GM18873 (cell line): ENCODE results near the gene WWOX.
A peak's percentile ranks its signal among the peaks of the same experiment; 100 is the strongest.

Source experiments
- ATAC-seq: cut with Tn5 transposase; IDR thresholded peaks from one replicate; pipeline ENCODE4 v1.9.1; 2021; ENCODE audit warnings: mild to moderate bottlenecking, moderate library complexity, moderate number of reproducible peaks; ENCODE audit not compliant: unreplicated experiment, low FRiP score

The WWOX gene

DNA sequence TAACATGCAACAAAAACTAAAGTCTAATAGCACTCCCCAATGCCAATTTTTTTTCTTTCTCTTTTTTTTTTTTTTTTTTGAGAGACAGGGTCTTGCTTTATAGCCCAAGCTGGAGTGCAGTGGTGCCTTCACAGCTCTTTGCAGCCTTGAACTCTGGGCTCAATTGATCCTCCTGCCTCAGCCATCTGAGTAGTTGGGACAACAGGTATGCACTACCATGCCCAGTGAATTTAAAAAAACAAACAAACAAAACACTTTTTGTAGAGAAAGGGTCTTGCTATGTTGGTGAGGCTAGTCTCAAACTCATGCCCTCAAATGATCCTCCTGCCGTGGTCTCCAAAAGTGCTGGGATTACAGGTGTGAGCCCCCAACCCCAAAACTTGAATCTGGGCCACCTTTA is 632.3 kb downstream of the WWOX start:
- no peak for ATAC-seq

DNA sequence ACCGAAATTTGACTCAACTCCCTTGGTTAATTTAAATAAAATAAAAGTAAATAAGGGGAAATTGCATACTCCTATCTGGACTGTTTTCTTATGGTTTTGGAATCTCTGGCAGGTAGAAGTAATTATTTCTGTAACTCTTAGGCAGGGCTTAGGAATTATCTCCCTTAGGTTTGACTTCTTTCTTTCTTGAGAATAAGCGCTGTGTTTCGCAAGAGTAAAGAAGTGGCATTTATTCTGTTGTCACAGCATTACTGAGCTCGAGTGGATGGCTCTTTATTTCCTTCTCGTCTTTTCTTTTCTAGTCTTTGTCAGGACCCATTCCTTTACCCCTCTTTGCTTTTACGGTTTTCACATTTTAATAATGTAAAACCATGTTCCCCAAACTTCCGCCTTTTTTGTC is 633.2 kb downstream of the WWOX start:
- no peak for ATAC-seq

DNA sequence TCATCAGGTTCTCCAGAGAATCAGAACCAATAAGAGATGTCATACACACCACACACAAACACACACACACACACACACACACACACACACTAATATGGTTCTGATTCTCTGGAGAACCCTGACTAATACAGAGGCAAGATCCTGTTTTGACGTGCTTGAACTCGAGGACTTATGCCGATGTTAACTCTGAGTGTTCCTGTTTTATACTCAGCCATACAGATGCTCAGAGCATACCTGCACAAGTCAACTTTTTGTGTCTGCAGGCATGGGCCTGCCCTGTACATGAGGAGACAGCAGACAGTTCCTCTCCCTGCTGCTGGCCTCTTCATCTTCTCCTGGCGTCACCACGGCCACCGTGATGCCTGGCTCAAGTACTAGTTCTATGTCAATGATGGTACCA is 635.9 kb downstream of the WWOX start:
- ATAC-seq: no peak

DNA sequence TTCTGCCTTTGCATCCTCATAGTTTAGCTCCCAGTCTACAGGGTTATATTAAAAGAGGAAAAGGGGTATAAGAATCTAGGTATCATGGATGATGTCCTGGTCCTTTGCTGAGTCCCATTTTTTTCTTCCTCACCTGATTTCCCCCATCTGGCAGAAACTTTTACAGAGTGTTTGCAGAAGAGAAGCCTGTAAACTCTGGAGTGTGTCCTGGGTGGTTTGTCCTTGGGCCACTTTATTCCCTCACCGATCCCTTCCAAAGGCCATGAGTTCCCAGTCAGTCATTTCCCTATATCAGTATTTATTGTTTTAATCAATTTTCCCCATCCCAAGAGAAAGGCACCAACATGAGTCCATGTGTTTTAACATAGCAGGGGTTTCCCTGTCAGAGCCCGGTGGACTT is 638.2 kb downstream of the WWOX start:
- no peak for ATAC-seq

DNA sequence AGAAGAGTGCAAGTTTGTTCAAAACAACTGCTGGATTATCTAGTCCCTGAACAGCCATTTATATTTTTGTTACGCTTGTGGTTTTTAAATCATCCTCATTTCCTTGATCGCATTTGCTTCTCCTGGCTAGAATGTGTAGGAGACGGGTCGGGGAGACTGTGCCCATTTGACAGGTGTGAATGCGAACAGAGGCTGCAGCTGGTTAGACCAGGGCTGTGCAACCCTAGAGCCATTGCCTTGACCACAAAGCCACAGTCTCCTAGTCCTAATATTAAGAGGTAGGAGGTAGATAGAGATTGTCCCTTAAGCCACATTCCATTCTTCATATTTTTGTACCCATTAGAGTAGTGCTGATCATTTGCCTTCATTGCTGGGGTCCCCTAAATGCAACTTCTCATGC is 639.1 kb downstream of the WWOX start:
- no peak for ATAC-seq

DNA sequence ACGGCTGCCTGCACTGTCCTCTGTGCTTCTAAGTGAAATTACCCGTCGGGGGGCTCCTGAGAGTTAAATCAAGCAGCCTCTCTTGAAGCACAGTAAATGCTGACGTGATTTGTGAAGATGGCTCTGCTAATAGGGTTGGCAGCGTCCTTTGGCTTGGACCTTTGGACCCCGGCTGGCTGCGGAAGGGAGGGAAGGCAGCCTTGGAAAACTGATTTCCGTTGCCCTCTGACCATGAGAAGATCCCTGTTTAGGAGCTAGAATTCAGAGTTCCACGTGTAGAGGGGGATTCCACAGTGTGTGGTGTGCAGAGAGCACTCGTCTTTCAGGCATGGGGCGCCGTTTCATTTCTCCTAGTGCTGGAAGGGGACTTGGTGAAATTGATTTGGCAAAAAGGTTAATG is 640.8 kb downstream of the WWOX start:
- no peak for ATAC-seq

DNA sequence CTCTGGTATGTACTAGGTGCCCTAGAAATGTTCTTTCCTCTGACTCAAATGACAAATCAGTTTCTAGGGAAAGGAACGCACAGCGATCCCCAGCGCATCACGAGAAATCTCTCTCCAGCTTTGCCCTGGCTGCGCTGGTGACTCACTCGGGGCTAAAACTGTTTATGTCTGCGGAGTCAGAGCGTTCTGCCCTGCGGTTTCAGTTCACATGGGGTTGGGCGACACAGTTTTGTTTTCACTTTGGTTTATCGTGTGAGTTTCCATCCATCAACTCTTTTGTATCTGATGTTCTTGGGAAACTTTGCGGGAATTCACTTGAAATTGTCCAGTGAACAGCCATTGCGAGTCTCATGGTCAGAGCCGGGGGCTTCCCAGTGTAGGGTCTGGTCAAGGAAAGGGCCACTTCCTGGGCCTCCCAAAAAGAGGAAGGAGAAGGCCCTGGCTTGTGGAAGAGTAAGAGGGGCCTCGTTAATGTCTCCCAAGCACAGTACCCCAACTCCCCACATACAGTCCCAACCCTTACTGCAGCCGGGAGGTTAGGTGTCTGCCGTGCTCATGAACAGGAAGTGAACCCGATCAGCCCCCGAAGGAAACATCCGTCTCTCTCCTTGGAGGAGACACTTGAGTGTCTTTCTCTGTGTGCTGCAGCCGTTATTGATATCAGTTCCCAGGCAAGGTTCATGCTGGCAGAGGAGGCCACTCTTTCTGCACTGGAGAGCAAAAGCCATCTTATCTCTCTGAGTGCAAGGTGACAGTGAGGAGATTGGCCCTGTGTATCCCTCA is 643.2 kb downstream of the WWOX start:
- peak; percentile 93 for ATAC-seq

DNA sequence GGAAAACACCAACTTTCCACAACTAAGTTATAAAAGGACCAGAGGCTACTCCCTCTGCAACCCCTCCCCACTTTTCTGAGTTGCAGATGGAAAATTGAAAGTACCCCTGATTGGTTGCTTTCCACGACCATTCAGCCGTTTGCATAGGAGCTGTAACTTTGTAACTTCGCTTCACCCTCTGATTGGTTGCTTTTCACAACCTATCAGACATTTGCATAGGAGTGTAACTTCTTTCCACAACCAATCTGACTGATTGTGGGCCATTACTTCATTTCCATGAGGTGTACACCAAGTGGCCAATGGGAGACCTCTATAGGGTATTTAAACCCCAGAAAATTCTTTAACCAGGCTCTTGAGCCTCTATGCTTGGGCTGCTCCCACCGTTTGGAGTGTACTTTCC is 644.1 kb downstream of the WWOX start:
- no peak for ATAC-seq

DNA sequence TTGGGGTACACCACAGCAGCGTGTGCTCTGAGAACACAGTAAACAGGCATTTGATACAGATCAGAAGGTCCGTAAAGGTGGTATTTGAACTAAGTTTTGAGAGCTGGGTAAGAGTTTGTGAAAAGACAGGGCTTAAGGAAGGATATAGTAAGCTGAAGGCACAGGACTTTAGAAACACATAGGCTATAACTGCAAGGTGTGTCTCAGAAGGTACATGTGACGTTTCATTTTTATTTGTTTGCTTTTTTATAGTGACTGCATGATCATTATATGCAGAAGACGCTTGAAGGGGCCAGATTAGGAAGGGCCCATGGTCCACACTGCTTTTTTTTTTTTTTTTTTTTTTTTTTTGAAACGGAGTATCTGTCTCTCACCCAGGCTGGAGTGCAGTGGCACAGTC is 644.6 kb downstream of the WWOX start:
- ATAC-seq: no peak

DNA sequence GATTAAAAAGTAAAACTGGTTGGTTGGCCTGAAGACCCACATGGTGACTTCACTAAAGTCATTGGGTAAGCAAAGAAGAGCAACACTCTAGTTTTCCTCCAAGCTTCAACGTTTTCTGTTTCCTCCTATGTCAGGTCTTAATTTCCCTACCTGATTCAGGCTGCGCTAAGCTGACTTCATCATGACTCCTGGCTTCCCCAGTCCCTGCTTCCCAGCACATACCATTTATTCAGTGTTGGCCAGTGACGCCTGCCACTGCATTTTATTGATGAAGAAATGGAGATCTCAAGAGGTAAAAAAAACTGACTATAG is 645.3 kb downstream of the WWOX start:
- ATAC-seq: no peak

DNA sequence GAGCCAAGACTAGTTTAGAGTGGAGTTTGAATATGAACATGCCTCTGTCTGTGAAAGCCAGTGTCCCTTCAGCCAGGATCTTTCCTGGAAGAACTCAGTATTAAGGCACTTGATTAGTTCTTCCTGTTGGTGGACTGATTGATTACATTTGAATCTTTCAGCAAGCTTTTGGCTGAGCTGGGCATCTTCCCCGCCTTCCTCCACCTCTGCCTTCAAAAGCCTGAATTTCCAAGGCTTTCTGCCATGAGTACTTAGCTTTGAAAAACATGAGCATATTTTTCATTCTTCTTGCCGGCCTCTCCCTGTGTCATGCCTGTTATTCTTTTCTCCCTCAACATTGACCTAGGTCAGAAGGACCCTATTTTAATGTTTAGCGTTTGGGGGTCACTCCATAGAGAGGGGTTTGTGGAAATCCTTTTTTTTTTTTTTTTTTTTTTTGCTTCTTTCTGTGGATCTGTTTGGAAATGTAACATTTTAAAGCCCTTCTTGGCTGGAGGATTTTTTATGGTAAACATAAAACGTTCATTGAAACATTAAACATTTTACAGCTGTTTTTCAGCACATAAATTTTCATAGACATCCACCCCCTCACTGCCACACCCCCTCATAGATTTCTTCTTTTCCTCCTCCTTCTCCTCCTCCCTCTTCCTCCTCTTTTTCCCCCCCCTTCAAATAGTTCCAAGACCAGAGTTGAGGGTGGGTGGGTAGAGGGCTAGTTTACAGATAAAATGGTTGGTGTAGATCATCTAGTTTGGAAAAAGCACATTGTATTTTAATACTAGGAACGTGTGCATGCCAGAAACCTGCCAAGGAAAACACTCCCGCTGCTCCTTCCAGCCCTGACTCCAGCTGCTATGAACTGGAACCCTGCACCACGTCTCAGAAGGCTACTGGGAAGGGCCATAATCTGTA is 645.9 kb downstream of the WWOX start:
- no peak for ATAC-seq

DNA sequence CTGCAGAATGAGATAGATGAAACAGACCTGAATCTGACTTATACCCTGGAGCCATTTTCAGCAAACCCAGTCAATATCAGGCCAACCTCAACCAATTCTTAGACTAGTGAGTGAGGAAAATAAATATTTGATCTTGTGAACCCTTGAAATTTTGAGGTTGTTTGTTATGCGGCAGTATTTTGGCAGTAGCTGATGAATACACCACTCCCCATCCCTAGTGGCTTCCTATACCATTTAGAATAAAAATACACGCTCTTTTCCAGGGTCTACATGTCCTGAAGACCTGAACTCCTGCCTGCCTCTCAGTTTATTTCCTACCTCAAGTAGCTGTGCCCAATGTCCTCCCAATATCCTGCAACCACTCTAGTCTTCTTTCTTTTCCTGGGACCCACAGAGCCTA is 647.3 kb downstream of the WWOX start:
- ATAC-seq: no peak

DNA sequence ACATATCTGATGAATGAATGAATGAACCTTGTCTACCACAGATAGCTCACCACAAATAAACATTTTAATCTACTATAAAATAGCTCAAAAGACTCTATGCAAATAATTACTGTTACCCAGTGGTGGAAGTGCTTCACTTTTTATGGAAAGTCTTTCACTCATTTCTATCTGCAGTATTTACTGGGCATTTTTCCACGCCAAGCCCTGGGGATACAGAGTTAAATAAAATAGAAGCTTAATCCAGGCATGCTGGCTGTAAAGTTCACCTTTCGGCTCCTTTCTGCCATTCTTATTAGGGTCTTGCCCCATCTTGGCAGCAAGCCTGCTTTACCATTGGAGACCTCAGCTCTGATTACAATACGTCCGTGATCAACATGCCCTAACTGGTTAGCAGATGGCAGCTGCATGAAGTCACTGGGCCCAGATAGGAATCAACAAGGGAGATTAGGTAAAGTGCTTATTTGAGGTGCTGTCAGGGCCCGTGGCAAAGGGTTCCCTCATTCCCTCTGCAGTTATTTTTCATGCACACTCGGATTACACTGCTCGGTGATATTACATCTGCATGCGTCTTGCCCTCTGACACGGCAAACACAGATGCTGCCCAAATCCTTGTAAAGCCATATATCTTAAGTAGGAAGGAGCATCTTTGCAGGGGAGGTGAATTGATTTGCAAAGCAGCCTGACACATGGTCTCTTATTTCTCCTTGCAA is 648.9 kb downstream of the WWOX start:
- ATAC-seq: no peak

DNA sequence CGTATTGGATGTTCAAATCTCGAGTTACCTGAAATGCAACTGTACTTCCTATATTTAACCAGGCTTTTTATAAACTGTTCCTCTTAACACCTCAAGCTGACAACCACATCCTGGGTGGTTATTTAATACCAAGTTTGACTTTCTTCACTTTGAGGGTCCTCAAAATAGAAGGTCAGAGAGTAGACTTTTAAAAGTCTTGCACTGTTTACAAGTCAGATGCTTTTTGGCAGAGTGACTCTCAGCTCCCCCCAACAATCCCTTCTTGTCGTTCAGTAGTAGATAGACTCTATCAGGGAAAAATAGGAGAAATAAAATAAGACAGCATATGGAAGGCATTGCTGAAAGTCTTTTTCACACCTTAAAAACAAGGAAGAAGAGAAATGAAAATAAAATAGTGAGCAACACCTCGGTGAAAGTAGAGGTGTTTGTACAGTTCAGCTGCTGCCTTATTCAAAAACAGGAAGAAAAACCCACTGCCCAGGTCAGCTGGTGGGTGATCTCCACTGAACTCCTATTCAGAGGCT is 650.4 kb downstream of the WWOX start:
- no peak for ATAC-seq

DNA sequence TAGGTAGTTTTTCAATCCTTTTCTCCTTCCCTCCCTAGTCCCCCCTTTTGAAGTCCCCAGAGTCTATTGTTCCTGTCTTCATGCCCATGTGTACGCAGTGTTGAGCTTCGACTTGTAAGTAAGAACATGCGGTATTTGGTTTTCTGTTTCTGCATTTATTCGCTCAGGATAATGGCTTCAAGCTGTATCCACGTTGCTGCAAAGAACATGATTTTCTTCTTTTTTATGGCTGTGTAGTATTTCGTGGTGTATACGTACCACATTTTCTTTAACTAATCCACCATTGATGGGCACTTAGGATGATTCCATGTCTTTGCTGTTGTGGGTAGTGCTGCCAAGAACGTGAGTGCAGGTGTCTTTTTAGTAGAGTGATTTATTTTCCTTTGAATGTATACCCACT is 651.2 kb downstream of the WWOX start:
- no peak for ATAC-seq

DNA sequence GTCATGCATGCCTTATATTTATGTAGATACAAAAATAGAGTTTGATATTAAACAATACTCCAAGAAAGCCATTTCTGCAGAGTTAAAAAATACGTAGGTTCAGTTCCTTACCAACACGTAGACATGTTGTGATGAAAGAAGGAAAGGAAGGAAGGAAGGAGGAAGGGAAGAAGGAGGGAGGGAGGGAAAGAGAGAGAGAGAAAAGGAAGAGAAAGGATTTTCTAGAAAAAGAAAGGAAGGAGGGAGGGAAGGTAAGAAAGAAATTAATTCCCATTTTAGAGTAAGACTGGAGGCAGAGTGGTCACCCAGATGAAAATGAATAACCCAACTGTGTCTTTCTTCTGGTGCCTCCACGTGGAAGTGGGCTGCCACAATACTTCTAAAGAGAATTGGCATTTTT is 652.1 kb downstream of the WWOX start:
- no peak for ATAC-seq

DNA sequence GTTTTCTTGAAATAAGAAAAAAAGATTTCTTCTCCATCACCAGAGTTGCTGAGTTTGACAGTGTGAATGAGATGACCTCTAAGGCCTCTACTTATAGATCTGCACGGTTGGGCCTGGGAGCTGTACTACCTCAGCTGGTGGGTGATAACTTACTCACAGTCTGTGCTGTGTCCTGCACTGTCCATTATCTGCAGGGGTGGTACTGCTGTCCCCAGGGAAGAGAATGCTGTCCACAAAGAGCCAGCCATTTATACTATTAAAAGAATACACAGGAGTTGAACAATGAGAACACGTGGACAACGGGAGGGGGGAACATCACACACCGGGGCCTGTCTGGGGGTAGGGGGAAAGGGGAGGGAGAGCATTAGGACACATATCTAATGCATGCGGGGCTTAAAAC is 655.3 kb downstream of the WWOX start:
- ATAC-seq: no peak

DNA sequence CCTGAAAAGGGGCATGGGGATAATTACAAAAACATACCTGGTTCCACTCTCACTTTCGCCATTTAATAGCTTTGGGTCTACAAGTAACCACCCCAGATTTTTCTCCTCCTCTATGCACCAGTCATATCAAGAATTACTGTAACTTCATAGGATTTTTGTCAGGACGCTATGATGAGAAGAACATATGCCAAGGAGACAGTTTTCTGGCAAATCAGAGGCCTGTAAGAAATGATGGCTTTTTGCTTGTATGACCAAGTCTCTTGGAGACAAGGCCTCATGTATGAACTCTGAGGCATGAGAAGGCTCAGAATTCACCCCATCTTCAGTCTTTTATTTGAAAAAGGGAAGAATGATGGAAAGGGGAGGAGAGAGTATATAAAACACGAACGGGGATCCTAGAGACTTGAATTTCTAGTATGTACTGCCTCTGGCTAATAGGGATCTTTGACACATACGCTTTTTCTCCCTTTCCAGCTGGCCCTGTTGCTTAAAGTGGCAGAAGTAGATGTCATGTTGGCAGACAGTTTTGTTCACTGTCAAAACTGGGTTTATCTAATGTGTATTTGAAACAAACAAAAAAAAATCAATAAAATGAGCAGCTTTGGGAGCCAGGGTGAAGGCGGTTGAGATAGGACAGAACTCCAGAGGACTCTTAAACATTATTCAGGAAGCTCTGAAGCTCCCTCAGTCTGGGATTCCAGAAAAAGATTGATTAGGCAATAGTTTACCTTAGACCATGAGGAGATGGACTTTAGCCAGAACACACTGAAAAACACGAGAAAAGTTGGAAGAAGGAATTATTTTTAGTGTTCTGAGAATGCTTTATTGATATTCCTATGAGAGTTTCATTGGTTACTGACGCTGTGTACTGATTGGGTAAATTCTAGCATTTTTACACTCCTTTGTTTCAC is 656.6 kb downstream of the WWOX start:
- ATAC-seq: no peak

DNA sequence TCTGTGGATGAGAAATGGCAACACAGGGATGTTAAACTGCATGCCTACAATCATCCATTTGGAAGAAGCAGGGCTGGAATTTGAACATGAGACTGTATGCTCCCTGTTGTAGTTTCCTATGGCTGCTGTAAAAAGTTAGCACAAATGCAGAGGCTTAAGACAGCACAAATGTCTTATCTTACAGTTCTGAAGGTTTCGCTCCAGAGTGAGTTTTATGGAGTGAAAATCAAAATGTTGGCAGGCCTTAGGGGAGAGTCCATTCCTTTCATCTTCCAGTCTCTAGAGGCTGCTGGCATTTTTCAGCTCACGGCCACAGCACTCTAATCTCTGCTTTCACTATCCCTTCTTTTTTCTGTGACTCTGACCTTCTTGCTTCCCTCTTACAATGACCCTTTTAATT is 660.1 kb downstream of the WWOX start:
- ATAC-seq: no peak

DNA sequence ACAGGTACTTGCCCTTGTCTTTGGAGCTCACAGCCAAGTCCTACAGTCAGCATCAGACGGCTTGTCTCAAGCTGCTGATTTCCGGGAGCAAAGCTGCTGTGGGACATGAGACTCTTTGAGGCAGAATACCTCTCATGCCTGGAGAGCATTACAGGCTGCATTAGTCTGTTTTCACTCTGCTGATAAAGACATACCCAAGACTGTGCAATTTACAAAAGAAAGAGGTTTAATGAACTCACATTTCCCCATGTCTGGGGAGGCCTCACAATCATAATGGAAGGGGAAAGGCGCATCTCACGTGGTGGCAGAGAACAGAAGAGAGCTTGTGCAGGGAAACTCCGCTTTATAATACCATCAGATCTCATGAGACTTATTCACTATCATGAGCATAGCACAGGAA is 661.2 kb downstream of the WWOX start:
- ATAC-seq: no peak
